Activated T-helper 1 cell treated with anti-CD3 and anti-CD28 coated beads, Interleukin-12 subunit alpha, Interleukin-12 subunit beta, Interleukin-2, Interleukin-4 antibody, amounts not matched to agents 30 ng/mL and 10 ng/mL and 1 ng/mL, durations not matched to agents 14 hours and 24 hours and 36 hours (primary cell): ENCODE results near the gene GP5. TPM values are rescaled to one million over a fixed set of nuclear protein-coding genes. Genes with fewer than 3 reads are reported as not detected.

Experiments used
- DNase-seq: peaks from one replicate; pipeline ENCODE4 v3.0.0; 2021; ENCODE audit warnings: low spot score
- H3K27ac Mint-ChIP-seq: one replicate; pipeline ENCODE4 v1.8.0; 2021; ENCODE audit warnings: mild to moderate bottlenecking, mixed read lengths
- H3K27me3 Mint-ChIP-seq: one replicate; pipeline ENCODE4 v1.8.0; 2022; ENCODE audit warnings: mild to moderate bottlenecking, moderate library complexity, mixed read lengths; ENCODE audit not compliant: insufficient read depth
- H3K36me3 Mint-ChIP-seq: one replicate; pipeline ENCODE4 v1.8.0; 2021; ENCODE audit warnings: low read depth, mixed read lengths
- H3K4me1 Mint-ChIP-seq: one replicate; pipeline ENCODE4 v1.8.0; 2021; ENCODE audit warnings: low read depth, mixed read lengths
- H3K4me3 Mint-ChIP-seq: one replicate; pipeline ENCODE4 v1.8.0; 2021; ENCODE audit warnings: mild to moderate bottlenecking, moderate library complexity, mixed read lengths
- H3K9me3 Mint-ChIP-seq: one replicate; pipeline ENCODE4 v1.8.0; 2021; ENCODE audit warnings: mixed read lengths
- intact Hi-C: fragments of 100-400 bp; cut with micrococcal nuclease; formaldehyde crosslinking; loops from one replicate; pipeline ENCODE4 v1.15.1; 2024
- total RNA-seq: library from RNA; stranded (reverse); gene quantifications from 2 replicates; pipeline ENCODE4 v1.2.3, GENCODE V29; 2022

The GP5 gene
- total RNA-seq, 1 donor from 2014 or later: 0.31 TPM

GRCh38 chr3:194382196-194382891, 16.7 kb downstream of the GP5 start:
- Mint-ChIP-seq H3K9me3 (no peaks in the 10 kb centered on the region), H3K27ac (no peak overlapping the region), H3K36me3 (no peaks in the 10 kb centered on the region), H3K4me3 (no peak overlapping the region), H3K4me1 (peaks cover 4% of the 10 kb centered on the region), H3K27me3 (peaks cover 15% of the 10 kb centered on the region)
- intact Hi-C loops: no loop called here
- no peak for DNase-seq

GRCh38 chr3:194381460-194381875, 17.6 kb downstream of the GP5 start:
- no peaks in the 10 kb centered on the region for H3K36me3 Mint-ChIP-seq
- peaks cover 4% of the 10 kb centered on the region for H3K4me1 Mint-ChIP-seq
- H3K27ac Mint-ChIP-seq: no peak overlapping the region
- no peaks in the 10 kb centered on the region for H3K9me3 Mint-ChIP-seq
- DNase-seq: no peak
- no peak overlapping the region for H3K4me3 Mint-ChIP-seq
- intact Hi-C loops: no loop called here
- peaks cover 17% of the 10 kb centered on the region for H3K27me3 Mint-ChIP-seq

GRCh38 chr3:194380326-194380725, 18.7 kb downstream of the GP5 start:
- Mint-ChIP-seq H3K4me1 (peaks cover 4% of the 10 kb centered on the region), H3K27ac (no peak overlapping the region), H3K4me3 (no peak overlapping the region), H3K36me3 (no peaks in the 10 kb centered on the region), H3K27me3 (peaks cover 19% of the 10 kb centered on the region), H3K9me3 (no peaks in the 10 kb centered on the region)
- intact Hi-C loops: no loop called here
- DNase-seq: no peak

GRCh38 chr3:194379651-194380050, 19.4 kb downstream of the GP5 start:
- Mint-ChIP-seq H3K9me3 (no peaks in the 10 kb centered on the region), H3K27me3 (peaks cover 22% of the 10 kb centered on the region), H3K4me1 (peaks cover 4% of the 10 kb centered on the region), H3K27ac (no peak overlapping the region), H3K4me3 (no peak overlapping the region), H3K36me3 (no peaks in the 10 kb centered on the region)
- no peak for DNase-seq
- intact Hi-C loops: no loop called here

- peaks cover 4% of the 10 kb centered on the region for H3K4me1 Mint-ChIP-seq
- H3K27ac Mint-ChIP-seq: no peak overlapping the region
- no peak overlapping the region for H3K4me3 Mint-ChIP-seq
- no peaks in the 10 kb centered on the region for H3K36me3 Mint-ChIP-seq
- H3K9me3 Mint-ChIP-seq: no peaks in the 10 kb centered on the region
- H3K27me3 Mint-ChIP-seq: peaks cover 22% of the 10 kb centered on the region
- DNase-seq: no peak
- intact Hi-C loops: no loop called here
Observed at GRCh38 chr3:194379231-194379630, 19.8 kb downstream of the GP5 start.

- Mint-ChIP-seq H3K4me1 (peaks cover 4% of the 10 kb centered on the region), H3K27me3 (peaks cover 18% of the 10 kb centered on the region), H3K4me3 (no peak overlapping the region), H3K36me3 (no peaks in the 10 kb centered on the region), H3K9me3 (no peaks in the 10 kb centered on the region), H3K27ac (no peak overlapping the region)
- DNase-seq: no peak
- intact Hi-C loops: no loop called here
Observed at GRCh38 chr3:194377708-194378107, 21.4 kb downstream of the GP5 start.

- intact Hi-C loops: no loop called here
- no peaks in the 10 kb centered on the region for H3K36me3 Mint-ChIP-seq
- H3K4me1 Mint-ChIP-seq: no peaks in the 10 kb centered on the region
- no peak overlapping the region for H3K4me3 Mint-ChIP-seq
- H3K27me3 Mint-ChIP-seq: peaks cover 22% of the 10 kb centered on the region
- DNase-seq: no peak
- H3K9me3 Mint-ChIP-seq: no peaks in the 10 kb centered on the region
- no peak overlapping the region for H3K27ac Mint-ChIP-seq
Observed at GRCh38 chr3:194376241-194376560, 22.9 kb downstream of the GP5 start.

- no peaks in the 10 kb centered on the region for H3K4me1 Mint-ChIP-seq
- H3K36me3 Mint-ChIP-seq: no peaks in the 10 kb centered on the region
- H3K27ac Mint-ChIP-seq: no peak overlapping the region
- no peak for DNase-seq
- intact Hi-C loops: no loop called here
- peaks cover 24% of the 10 kb centered on the region for H3K27me3 Mint-ChIP-seq
- H3K4me3 Mint-ChIP-seq: no peak overlapping the region
- H3K9me3 Mint-ChIP-seq: no peaks in the 10 kb centered on the region
Observed at GRCh38 chr3:194375473-194376240, 23.4 kb downstream of the GP5 start.

- Mint-ChIP-seq H3K27me3 (peaks cover 31% of the 10 kb centered on the region), H3K9me3 (no peaks in the 10 kb centered on the region), H3K36me3 (no peaks in the 10 kb centered on the region), H3K4me1 (no peaks in the 10 kb centered on the region), H3K27ac (no peak overlapping the region), H3K4me3 (no peak overlapping the region)
- no peak for DNase-seq
- intact Hi-C loops: no loop called here
Observed at GRCh38 chr3:194374935-194375334, 24.1 kb downstream of the GP5 start.

GRCh38 chr3:194373899-194374298, 25.2 kb downstream of the GP5 start:
- Mint-ChIP-seq H3K36me3 (no peaks in the 10 kb centered on the region), H3K27me3 (peaks cover 37% of the 10 kb centered on the region), H3K9me3 (no peaks in the 10 kb centered on the region), H3K4me3 (no peak overlapping the region), H3K4me1 (no peaks in the 10 kb centered on the region), H3K27ac (no peak overlapping the region)
- intact Hi-C loops: no loop called here
- no peak for DNase-seq

- no peak overlapping the region for H3K4me3 Mint-ChIP-seq
- peaks cover 38% of the 10 kb centered on the region for H3K27me3 Mint-ChIP-seq
- intact Hi-C loops: no loop called here
- no peaks in the 10 kb centered on the region for H3K4me1 Mint-ChIP-seq
- no peaks in the 10 kb centered on the region for H3K9me3 Mint-ChIP-seq
- H3K27ac Mint-ChIP-seq: no peak overlapping the region
- DNase-seq: no peak
- no peaks in the 10 kb centered on the region for H3K36me3 Mint-ChIP-seq
Observed at GRCh38 chr3:194373028-194373427, 26.0 kb downstream of the GP5 start.

GRCh38 chr3:194370753-194371152, 28.3 kb downstream of the GP5 start:
- no peak overlapping the region for H3K27ac Mint-ChIP-seq
- no peaks in the 10 kb centered on the region for H3K9me3 Mint-ChIP-seq
- peaks cover 36% of the 10 kb centered on the region for H3K27me3 Mint-ChIP-seq

GRCh38 chr3:194369522-194370279, 29.4 kb downstream of the GP5 start, which contains the start of gene LRRC15:
LRRC15 (minus strand) TSS chr3:194369743; CDS start chr3:194361043, 8,700 bp downstream.
- Mint-ChIP-seq H3K27ac (no peak within 1 kb of the TSS), H3K4me3 (no peak within 1 kb of the TSS), H3K9me3 (no peaks in the 10 kb centered on the region), H3K4me1 (no peaks in the 10 kb centered on the region), H3K36me3 (no peaks in the 10 kb centered on the region), H3K27me3 (peaks cover 35% of the 10 kb centered on the region)
- no peak for DNase-seq
- intact Hi-C loops: no loop called here

More at GRCh38 chr3:194370753-194371152, 28.3 kb downstream of the GP5 start:
- H3K4me3 Mint-ChIP-seq: no peak overlapping the region
- no peak for DNase-seq
- H3K36me3 Mint-ChIP-seq: no peaks in the 10 kb centered on the region
- H3K4me1 Mint-ChIP-seq: no peaks in the 10 kb centered on the region
- intact Hi-C loops: no loop called here
